ENCODE measurements around the gene TRDMT1. TPM values are rescaled to one million over a fixed set of nuclear protein-coding genes. Genes with fewer than 3 reads are reported as not detected.

The TRDMT1 gene
- total RNA-seq, 1 donor from 2014 or later = 6.6 TPM

GRCh38 chr10:17171141-17171641 is 30.3 kb downstream of the TRDMT1 start:
- TF ChIP-seq CTCF (IDR thresholded peaks at IDR 0.05) = no peak
- DNase-seq (ENCODE audit: extremely low spot score, unreplicated experiment) = no peak
- Mint-ChIP-seq H3K4me3 (ENCODE audit: unreplicated experiment) (no peak overlapping the region), H3K27ac (ENCODE audit: unreplicated experiment) (no peak overlapping the region), H3K36me3 (ENCODE audit: unreplicated experiment) (peaks cover 2% of the 10 kb centered on the region), H3K4me1 (ENCODE audit: unreplicated experiment) (peaks cover 17% of the 10 kb centered on the region), H3K27me3 (ENCODE audit: unreplicated experiment) (no peaks in the 10 kb centered on the region), H3K9me3 (ENCODE audit: unreplicated experiment) (no peaks in the 10 kb centered on the region)

GRCh38 chr10:17169803-17170202 is 31.7 kb downstream of the TRDMT1 start:
- TF ChIP-seq CTCF (IDR thresholded peaks at IDR 0.05) = no peak
- no peak for DNase-seq (ENCODE audit: extremely low spot score, unreplicated experiment)
- no peak overlapping the region for H3K4me3 Mint-ChIP-seq (ENCODE audit: unreplicated experiment)
- no peak overlapping the region for H3K27ac Mint-ChIP-seq (ENCODE audit: unreplicated experiment)
- peaks cover 6% of the 10 kb centered on the region for H3K4me1 Mint-ChIP-seq (ENCODE audit: unreplicated experiment)
- peaks cover 3% of the 10 kb centered on the region for H3K36me3 Mint-ChIP-seq (ENCODE audit: unreplicated experiment)
- no peaks in the 10 kb centered on the region for H3K9me3 Mint-ChIP-seq (ENCODE audit: unreplicated experiment)
- H3K27me3 Mint-ChIP-seq (ENCODE audit: unreplicated experiment) = no peaks in the 10 kb centered on the region

- DNase-seq (ENCODE audit: extremely low spot score, unreplicated experiment) = no peak
Observed at GRCh38 chr10:17166699-17167098, 34.8 kb downstream of the TRDMT1 start.

GRCh38 chr10:17162828-17163227 is 38.6 kb downstream of the TRDMT1 start:
- DNase-seq (ENCODE audit: extremely low spot score, unreplicated experiment) = no peak
- Mint-ChIP-seq H3K9me3 (ENCODE audit: unreplicated experiment) (no peaks in the 10 kb centered on the region), H3K4me3 (ENCODE audit: unreplicated experiment) (no peak overlapping the region), H3K27me3 (ENCODE audit: unreplicated experiment) (no peaks in the 10 kb centered on the region), H3K27ac (ENCODE audit: unreplicated experiment) (no peak overlapping the region), H3K36me3 (ENCODE audit: unreplicated experiment) (peaks cover 5% of the 10 kb centered on the region), H3K4me1 (ENCODE audit: unreplicated experiment) (no peaks in the 10 kb centered on the region)
- no peak for TF ChIP-seq CTCF (IDR thresholded peaks at IDR 0.05)

More at GRCh38 chr10:17166699-17167098, 34.8 kb downstream of the TRDMT1 start:
- Mint-ChIP-seq H3K36me3 (ENCODE audit: unreplicated experiment) (peaks cover 5% of the 10 kb centered on the region), H3K9me3 (ENCODE audit: unreplicated experiment) (no peaks in the 10 kb centered on the region), H3K27me3 (ENCODE audit: unreplicated experiment) (no peaks in the 10 kb centered on the region), H3K4me3 (ENCODE audit: unreplicated experiment) (no peak overlapping the region), H3K4me1 (ENCODE audit: unreplicated experiment) (no peaks in the 10 kb centered on the region), H3K27ac (ENCODE audit: unreplicated experiment) (no peak overlapping the region)
- no peak for TF ChIP-seq CTCF (IDR thresholded peaks at IDR 0.05)

- H3K27me3 Mint-ChIP-seq (ENCODE audit: unreplicated experiment) = no peaks in the 10 kb centered on the region
- no peak for TF ChIP-seq CTCF (IDR thresholded peaks at IDR 0.05)
- peaks cover 5% of the 10 kb centered on the region for H3K36me3 Mint-ChIP-seq (ENCODE audit: unreplicated experiment)
- no peak overlapping the region for H3K27ac Mint-ChIP-seq (ENCODE audit: unreplicated experiment)
- no peaks in the 10 kb centered on the region for H3K4me1 Mint-ChIP-seq (ENCODE audit: unreplicated experiment)
- no peak for DNase-seq (ENCODE audit: extremely low spot score, unreplicated experiment)
- H3K4me3 Mint-ChIP-seq (ENCODE audit: unreplicated experiment) = no peak overlapping the region
- no peaks in the 10 kb centered on the region for H3K9me3 Mint-ChIP-seq (ENCODE audit: unreplicated experiment)
Observed at GRCh38 chr10:17161775-17162174, 39.7 kb downstream of the TRDMT1 start.
